Caco-2 (cell line): Measurements from ENCODE around the gene PYGO2. TPM values are rescaled to one million over a fixed set of nuclear protein-coding genes. Genes with fewer than 3 reads are reported as not detected.

Experiments
- BruUV-seq: library from RNA; stranded (reverse); fragments of 400-500 nt; replicated peaks from 2 replicates; lab custom pipeline; 2021; lab: Mats Ljungman, UMichigan
- CTCF ChIA-PET: fragments of 300-600 bp; sonication (Branson Sonifier 250); formaldehyde crosslinking; loops from one replicate; lab custom pipeline; 2022; ENCODE audit warnings: antibody characterized with exemption; lab: Charles Lee
- POLR2A ChIA-PET: fragments of 300-600 bp; sonication (Branson Sonifier 250); formaldehyde crosslinking; loops from one replicate; lab custom pipeline; 2022; ENCODE audit warnings: antibody characterized with exemption; lab: Charles Lee
- DNase-seq, 2 experiments: peaks; one replicate each; pipeline versions ENCODE4 v3.0.0 to v3.0.0-alpha.2; 2020 to 2022
- H3K27me3 ChIP-seq: replicated peaks from 2 replicates; pipeline ENCODE4 v1.6.0; 2011; ENCODE audit warnings: low read length; ENCODE audit not compliant: control insufficient read depth, insufficient read depth
- H3K36me3 ChIP-seq: 2 replicates; pipeline ENCODE4 v1.5.1; 2011; ENCODE audit warnings: low read length; ENCODE audit not compliant: control insufficient read depth, insufficient read depth
- H3K4me1 ChIP-seq: fragments of 250-450 bp; sonication (Bioruptor Pico); 2 replicates; pipeline ENCODE4 v1.5.1; 2020; ENCODE audit warnings: mild to moderate bottlenecking
- H3K4me3 ChIP-seq: 2 replicates; pipeline ENCODE4 v1.5.1; 2011; ENCODE audit warnings: low read depth, mild to moderate bottlenecking, control low read depth, low read length
- H3K9me3 ChIP-seq: fragments of 250-450 bp; sonication (Bioruptor Pico); 2 replicates; pipeline ENCODE4 v1.5.1; 2020; ENCODE audit warnings: mild to moderate bottlenecking, moderate library complexity
- H3K27ac Mint-ChIP-seq: one replicate; pipeline ENCODE4 v1.8.0; 2022; ENCODE audit warnings: mixed read lengths; ENCODE audit not compliant: unreplicated experiment
- H3K27me3 Mint-ChIP-seq: one replicate; pipeline ENCODE4 v1.8.0; 2022; ENCODE audit warnings: mixed read lengths; ENCODE audit not compliant: insufficient read depth, unreplicated experiment
- H3K36me3 Mint-ChIP-seq: one replicate; pipeline ENCODE4 v1.8.0; 2022; ENCODE audit warnings: mild to moderate bottlenecking, mixed read lengths; ENCODE audit not compliant: insufficient read depth, unreplicated experiment
- H3K4me1 Mint-ChIP-seq: one replicate; pipeline ENCODE4 v1.8.0; 2022; ENCODE audit warnings: low read depth, mixed read lengths; ENCODE audit not compliant: unreplicated experiment
- H3K4me3 Mint-ChIP-seq: one replicate; pipeline ENCODE4 v1.8.0; 2022; ENCODE audit warnings: mild to moderate bottlenecking, moderate library complexity, mixed read lengths; ENCODE audit not compliant: unreplicated experiment
- H3K9me3 Mint-ChIP-seq: one replicate; pipeline ENCODE4 v1.8.0; 2022; ENCODE audit warnings: mixed read lengths; ENCODE audit not compliant: unreplicated experiment
- CTCF ChIP-seq, 2 experiments: fragments of 200-600 bp in 1 of 2; IDR thresholded peaks; 1 replicate in 1 of 2; 2 replicates in 1 of 2; pipeline versions ENCODE4 v1.5.1 to v1.8.0; 2011 to 2022; ENCODE audit warnings: antibody characterized with exemption in 1 of 2, control low read depth in 1 of 2, inconsistent platforms in 1 of 2, low read depth in 1 of 2, low read length in 1 of 2, mild to moderate bottlenecking in 1 of 2, moderate library complexity in 1 of 2; ENCODE audit not compliant: insufficient read depth in 1 of 2, severe bottlenecking in 1 of 2, unreplicated experiment in 1 of 2
- intact Hi-C: fragments of 100-400 bp; cut with micrococcal nuclease; formaldehyde crosslinking; loops from one replicate; pipeline ENCODE4 v1.10.0; 2022; ENCODE audit not compliant: unreplicated experiment
- total RNA-seq: library from RNA; stranded (reverse); gene quantifications from 2 replicates; pipeline ENCODE4 v1.2.3, GENCODE V29; 2022

Gene PYGO2
- total RNA-seq, 1 experiment from 2014 or later: 34.9 TPM

GRCh38 chr1:155008015-155008941 is 46.7 kb upstream of the PYGO2 start:
- BruUV-seq: no TSS peak

GRCh38 chr1:155007251-155007828 is 45.8 kb upstream of the PYGO2 start:
- peaks cover 25% of the 10 kb centered on the region for H3K4me1 Mint-ChIP-seq
- peak overlapping the region; percentile 3 for H3K4me3 Mint-ChIP-seq
- H3K9me3 ChIP-seq: no peaks in the 10 kb centered on the region
- no peak overlapping the region for H3K27ac Mint-ChIP-seq
- peaks cover 28% of the 10 kb centered on the region for H3K36me3 Mint-ChIP-seq
- no peaks in the 10 kb centered on the region for H3K9me3 Mint-ChIP-seq
- CTCF ChIA-PET: interaction anchor here (0.5 to 2.3 kb wide), 5 partner anchors 8 to 453 kb away, joined by 3 to 18 read pairs (median 6); no protein-coding TSS in a partner anchor
- H3K36me3 ChIP-seq: peaks cover 4% of the 10 kb centered on the region
- POLR2A ChIA-PET: interaction anchor here (1.2 kb wide), 1 partner anchor 10 kb away, joined by 4 read pairs; no protein-coding TSS in a partner anchor
- peaks cover 55% of the 10 kb centered on the region for H3K4me1 ChIP-seq
- BruUV-seq: no TSS peak
- TF ChIP-seq CTCF (IDR thresholded peaks at IDR 0.05; ENCODE audit: insufficient read depth in 1 of 2, low read depth in 1 of 2, low read length in 1 of 2, severe bottlenecking in 1 of 2, unreplicated experiment in 1 of 2): no peak
- intact Hi-C loops: no loop called here
- no peak for DNase-seq
- H3K27me3 Mint-ChIP-seq: no peaks in the 10 kb centered on the region
- no peaks in the 10 kb centered on the region for H3K27me3 ChIP-seq
- H3K4me3 ChIP-seq: no peak overlapping the region

More at GRCh38 chr1:155008015-155008941, 46.7 kb upstream of the PYGO2 start:
- Histone ChIP-seq H3K27me3 (no peaks in the 10 kb centered on the region), H3K4me1 (peaks cover 55% of the 10 kb centered on the region), H3K9me3 (no peaks in the 10 kb centered on the region), H3K36me3 (peaks cover 4% of the 10 kb centered on the region), H3K4me3 (no peak overlapping the region)
- POLR2A ChIA-PET: interaction anchor here (1.0 kb wide), 1 partner anchor 9 kb away, joined by 4 read pairs; no protein-coding TSS in a partner anchor
- intact Hi-C loops: no loop called here
- Mint-ChIP-seq H3K4me3 (peak overlapping the region; percentile 50), H3K36me3 (peaks cover 38% of the 10 kb centered on the region), H3K27ac (peak overlapping the region; percentile 43), H3K9me3 (no peaks in the 10 kb centered on the region), H3K4me1 (peaks cover 25% of the 10 kb centered on the region), H3K27me3 (no peaks in the 10 kb centered on the region)
- DNase-seq: no peak
- TF ChIP-seq CTCF (IDR thresholded peaks at IDR 0.05; ENCODE audit: insufficient read depth in 1 of 2, low read depth in 1 of 2, low read length in 1 of 2, severe bottlenecking in 1 of 2, unreplicated experiment in 1 of 2): no peak
- CTCF ChIA-PET: interaction anchor here (0.5 to 2.3 kb wide), 4 partner anchors 9 to 454 kb away, joined by 3 to 10 read pairs (median 5); no protein-coding TSS in a partner anchor

GRCh38 chr1:155006601-155007101 is 45.1 kb upstream of the PYGO2 start:
- no peak for DNase-seq
- intact Hi-C loops: no loop called here
- Mint-ChIP-seq H3K4me1 (peaks cover 25% of the 10 kb centered on the region), H3K27ac (peak overlapping the region; percentile 71), H3K4me3 (peak overlapping the region; percentile 3), H3K9me3 (no peaks in the 10 kb centered on the region), H3K36me3 (peaks cover 32% of the 10 kb centered on the region), H3K27me3 (no peaks in the 10 kb centered on the region)
- peaks cover 4% of the 10 kb centered on the region for H3K36me3 ChIP-seq
- no peaks in the 10 kb centered on the region for H3K9me3 ChIP-seq
- BruUV-seq: no TSS peak
- no peak for TF ChIP-seq CTCF (IDR thresholded peaks at IDR 0.05; ENCODE audit: insufficient read depth in 1 of 2, low read depth in 1 of 2, low read length in 1 of 2, severe bottlenecking in 1 of 2, unreplicated experiment in 1 of 2)
- ChIA-PET CTCF (interaction anchor here (0.6 to 1.9 kb wide), 3 partner anchors 11 to 141 kb away, joined by 3 to 18 read pairs (median 6); no protein-coding TSS in a partner anchor), POLR2A (interaction anchor here (1.2 kb wide), 1 partner anchor 11 kb away, joined by 4 read pairs; no protein-coding TSS in a partner anchor)
- H3K4me3 ChIP-seq: no peak overlapping the region
- H3K27me3 ChIP-seq: no peaks in the 10 kb centered on the region
- H3K4me1 ChIP-seq: peaks cover 55% of the 10 kb centered on the region
